ENCODE measurements around the gene MUSTN1. TPM values are rescaled to one million over a fixed set of nuclear protein-coding genes. Genes with fewer than 3 reads are reported as not detected.

The MUSTN1 gene
- total and polyA plus RNA-seq, 2 experiments from 2014 or later = 1.2 to 1.4 TPM

GRCh38 chr3:52854013-52854412 lies 19.2 kb upstream of the MUSTN1 start (continued):
- TF ChIP-seq ZNF462 (CRISPR knock-in tag; IDR thresholded peaks at IDR 0.05) (no peak), NANOG (IDR thresholded peaks at IDR 0.05; ENCODE audit: borderline replicate concordance) (no peak)

GRCh38 chr3:52852419-52852818 lies 17.6 kb upstream of the MUSTN1 start:
- no peaks in the 10 kb centered on the region for H3K27me3 ChIP-seq (ENCODE audit: insufficient read depth)
- Mint-ChIP-seq H3K4me1 (peaks cover 2% of the 10 kb centered on the region; the same call in 2 of the 3 replicates), H3K27me3 (ENCODE audit: insufficient read depth, low read depth, poor library complexity) (no peaks in the 10 kb centered on the region), H3K27ac (no peak overlapping the region), H3K9me3 (no peaks in the 10 kb centered on the region), H3K36me3 (ENCODE audit: low read depth) (peaks cover 28% of the 10 kb centered on the region), H3K4me3 (no peak overlapping the region)
- 0 out of 2 replicates have a peak, but pooled peaks cover 4% of the 10 kb centered on the region for H3K4me1 ChIP-seq (ENCODE audit: insufficient read depth)
- H3K4me3 ChIP-seq = no peak overlapping the region
- no peaks in the 10 kb centered on the region for H3K79me2 ChIP-seq (replicated peaks; ENCODE audit: insufficient read depth)
- TF ChIP-seq ZNF331 (CRISPR knock-in tag; IDR thresholded peaks at IDR 0.05; ENCODE audit: low read depth) = no peak
- H3K4me2 ChIP-seq = no peak overlapping the region
- H4K20me1 ChIP-seq (replicated peaks; ENCODE audit: insufficient read depth) = peaks cover 4% of the 10 kb centered on the region; the same call in 1 of the 2 replicates
- ATAC-seq (no peak), DNase-seq (ENCODE audit: low spot score) (no peak)
- H3K36me3 ChIP-seq (ENCODE audit: insufficient read depth) = 0 out of 2 replicates have a peak, but pooled peaks cover 1% of the 10 kb centered on the region
- no peak overlapping the region for H2AFZ ChIP-seq
- no peaks in the 10 kb centered on the region for H3K9me2 ChIP-seq (ENCODE audit: insufficient read depth)
- H3K27ac ChIP-seq (ENCODE audit: low read depth) = no peak overlapping the region
- no peaks in the 10 kb centered on the region for H3F3A ChIP-seq (replicated peaks; ENCODE audit: low read depth)

GRCh38 chr3:52851348-52851747 lies 16.5 kb upstream of the MUSTN1 start:
- Histone ChIP-seq H3K4me1 (ENCODE audit: insufficient read depth) (0 out of 2 replicates have a peak, but pooled peaks cover 4% of the 10 kb centered on the region), H3K4me2 (no peak overlapping the region), H4K20me1 (replicated peaks; ENCODE audit: insufficient read depth) (peaks cover 4% of the 10 kb centered on the region; the same call in 1 of the 2 replicates), H3K27ac (ENCODE audit: low read depth) (no peak overlapping the region), H3F3A (replicated peaks; ENCODE audit: low read depth) (no peaks in the 10 kb centered on the region), H3K36me3 (ENCODE audit: insufficient read depth) (0 out of 2 replicates have a peak, but pooled peaks cover 3% of the 10 kb centered on the region), H3K79me2 (replicated peaks; ENCODE audit: insufficient read depth) (no peaks in the 10 kb centered on the region), H3K4me3 (no peak overlapping the region), H3K9me2 (ENCODE audit: insufficient read depth) (no peaks in the 10 kb centered on the region), H3K27me3 (ENCODE audit: insufficient read depth) (no peaks in the 10 kb centered on the region), H2AFZ (no peak overlapping the region)
- TF ChIP-seq EZH2 (IDR thresholded peaks at IDR 0.05; ENCODE audit: low read depth, unreplicated experiment) (no peak), CTCF (conservative IDR thresholded peaks at IDR 0.05; ENCODE audit: low read depth in 2 of 2) (peak; percentile 80 to 92)
- DNase-seq (ENCODE audit: low spot score) (peak; percentile 83), ATAC-seq (peak; percentile 92)
- no peak overlapping the region for H3K4me3 Mint-ChIP-seq
- H3K4me1 Mint-ChIP-seq = peaks cover 6% of the 10 kb centered on the region
- H3K9me3 Mint-ChIP-seq = no peaks in the 10 kb centered on the region
- H3K27me3 Mint-ChIP-seq (ENCODE audit: insufficient read depth, low read depth, poor library complexity) = no peaks in the 10 kb centered on the region
- H3K36me3 Mint-ChIP-seq (ENCODE audit: low read depth) = peaks cover 32% of the 10 kb centered on the region
- H3K27ac Mint-ChIP-seq = no peak overlapping the region

Measured in GM23338 (cell line).